Stimulated activated naive CD8-positive, alpha-beta T cell treated with anti-CD3 and anti-CD28 coated beads, Interleukin-15, amount 100 ng/mL, for 72 hours (primary cell): Measurements from ENCODE around the gene HOXC12.
A peak's percentile ranks its signal among the peaks of the same experiment; 100 is the strongest.

Experiments
- ATAC-seq: fragments of 150-1000 bp; cut with Tn5 transposase; 2 replicates; pipeline ENCODE4 v1.10.0; 2021; ENCODE audit warnings: mild to moderate bottlenecking, moderate library complexity
- DNase-seq, 2 donors: peaks; one replicate each; pipeline ENCODE4 v3.0.0; 2021 to 2022
- H3K27ac Mint-ChIP-seq, 2 donors: one replicate each; pipeline ENCODE4 v1.8.0; 2022; ENCODE audit warnings: mild to moderate bottlenecking in 2 of 2, mixed read lengths in 2 of 2, moderate library complexity in 2 of 2
- H3K27me3 Mint-ChIP-seq: one replicate; pipeline ENCODE4 v1.8.0; 2022; ENCODE audit warnings: mixed read lengths
- H3K4me1 Mint-ChIP-seq: one replicate; pipeline ENCODE4 v1.8.0; 2022; ENCODE audit warnings: mild to moderate bottlenecking, mixed read lengths
- H3K4me3 Mint-ChIP-seq, 2 donors: one replicate each; pipeline ENCODE4 v1.8.0; 2022; ENCODE audit warnings: mild to moderate bottlenecking in 2 of 2, mixed read lengths in 2 of 2, moderate library complexity in 1 of 2
- H3K9me3 Mint-ChIP-seq, 2 donors: one replicate each; pipeline ENCODE4 v1.8.0; 2022; ENCODE audit warnings: mixed read lengths in 2 of 2

HOXC12 gene

GRCh38 chr12:53980802-53981496 lies 26.2 kb downstream of the HOXC12 start:
- Mint-ChIP-seq H3K27ac (no peak overlapping the region), H3K4me3 (no peak overlapping the region), H3K4me1 (peaks cover 35% of the 10 kb centered on the region), H3K27me3 (peaks cover 100% of the 10 kb centered on the region), H3K9me3 (no peaks in the 10 kb centered on the region)
- DNase-seq (no peak), ATAC-seq (no peak)

GRCh38 chr12:53981634-53982565 lies 27.2 kb downstream of the HOXC12 start:
- Mint-ChIP-seq H3K9me3 (no peaks in the 10 kb centered on the region), H3K4me1 (peaks cover 43% of the 10 kb centered on the region), H3K4me3 (no peak overlapping the region), H3K27me3 (peaks cover 100% of the 10 kb centered on the region), H3K27ac (no peak overlapping the region)
- DNase-seq (no peak), ATAC-seq (no peak)

GRCh38 chr12:53982648-53983567 lies 28.2 kb downstream of the HOXC12 start:
- H3K4me1 Mint-ChIP-seq = peaks cover 46% of the 10 kb centered on the region
- peak overlapping the region in 1 of 2 donors; percentile 29 for H3K27ac Mint-ChIP-seq
- peaks cover 100% of the 10 kb centered on the region for H3K27me3 Mint-ChIP-seq
- no peak overlapping the region for H3K4me3 Mint-ChIP-seq
- no peak for ATAC-seq
- no peaks in the 10 kb centered on the region for H3K9me3 Mint-ChIP-seq
- no peak for DNase-seq

- H3K4me3 Mint-ChIP-seq = no peak overlapping the region
Measured at GRCh38 chr12:53983568-53983949, 28.9 kb downstream of the HOXC12 start.

GRCh38 chr12:53983950-53984572 lies 29.4 kb downstream of the HOXC12 start:
- H3K4me1 Mint-ChIP-seq = peaks cover 57% of the 10 kb centered on the region
- DNase-seq (no peak), ATAC-seq (no peak)
- no peaks in the 10 kb centered on the region for H3K9me3 Mint-ChIP-seq
- peak overlapping the region in 1 of 2 donors; percentile 29 for H3K27ac Mint-ChIP-seq
- H3K4me3 Mint-ChIP-seq = no peak overlapping the region
- peaks cover 100% of the 10 kb centered on the region for H3K27me3 Mint-ChIP-seq

More at GRCh38 chr12:53983568-53983949, 28.9 kb downstream of the HOXC12 start:
- no peak for DNase-seq
- no peaks in the 10 kb centered on the region for H3K9me3 Mint-ChIP-seq
- peak overlapping the region in 1 of 2 donors; percentile 29 for H3K27ac Mint-ChIP-seq
- peaks cover 52% of the 10 kb centered on the region for H3K4me1 Mint-ChIP-seq
- no peak for ATAC-seq
- H3K27me3 Mint-ChIP-seq = peaks cover 100% of the 10 kb centered on the region

GRCh38 chr12:53984901-53985691 lies 30.4 kb downstream of the HOXC12 start, which contains the start of gene HOXC10:
Gene HOXC10, plus strand, starts transcription at chr12:53985146. Its CDS starts 114 bp downstream, at chr12:53985260.
- Mint-ChIP-seq H3K27me3 (peaks cover 100% of the 10 kb centered on the region), H3K27ac (no peak within 1 kb of the TSS), H3K4me1 (peaks cover 66% of the 10 kb centered on the region), H3K9me3 (no peaks in the 10 kb centered on the region), H3K4me3 (peak within 1 kb of the TSS; percentile 67 to 79)
- DNase-seq = peak; percentile 86 to 89
- ATAC-seq = peak; percentile 75

GRCh38 chr12:53985692-53985993 lies 30.9 kb downstream of the HOXC12 start:
- H3K4me3 Mint-ChIP-seq = peak overlapping the region; percentile 67 to 79
- peaks cover 66% of the 10 kb centered on the region for H3K4me1 Mint-ChIP-seq

GRCh38 chr12:53985994-53986685 lies 31.4 kb downstream of the HOXC12 start:
- Mint-ChIP-seq H3K27me3 (peaks cover 100% of the 10 kb centered on the region), H3K9me3 (no peaks in the 10 kb centered on the region), H3K4me1 (peaks cover 67% of the 10 kb centered on the region), H3K27ac (peak overlapping the region in 1 of 2 donors; percentile 68), H3K4me3 (peak overlapping the region; percentile 67 to 79)
- ATAC-seq (peak; percentile 52), DNase-seq (peak in 1 of 2 donors; percentile 28)

More at GRCh38 chr12:53985692-53985993, 30.9 kb downstream of the HOXC12 start:
- H3K27me3 Mint-ChIP-seq = peaks cover 100% of the 10 kb centered on the region
- no peak overlapping the region for H3K27ac Mint-ChIP-seq
- no peak for DNase-seq
- no peaks in the 10 kb centered on the region for H3K9me3 Mint-ChIP-seq
- no peak for ATAC-seq

- no peaks in the 10 kb centered on the region for H3K9me3 Mint-ChIP-seq
- peaks cover 100% of the 10 kb centered on the region for H3K27me3 Mint-ChIP-seq
- no peak overlapping the region for H3K27ac Mint-ChIP-seq
- peaks cover 71% of the 10 kb centered on the region for H3K4me1 Mint-ChIP-seq
- DNase-seq (no peak), ATAC-seq (no peak)
- H3K4me3 Mint-ChIP-seq = no peak overlapping the region
Measured at GRCh38 chr12:53986686-53987483, 32.2 kb downstream of the HOXC12 start.

- peaks cover 79% of the 10 kb centered on the region for H3K4me1 Mint-ChIP-seq
- ATAC-seq (no peak), DNase-seq (no peak)
- H3K9me3 Mint-ChIP-seq = no peaks in the 10 kb centered on the region
- no peak overlapping the region for H3K4me3 Mint-ChIP-seq
- H3K27me3 Mint-ChIP-seq = peaks cover 100% of the 10 kb centered on the region
- H3K27ac Mint-ChIP-seq = no peak overlapping the region
Measured at GRCh38 chr12:53987787-53988230, 33.1 kb downstream of the HOXC12 start.

- Mint-ChIP-seq H3K27me3 (peaks cover 100% of the 10 kb centered on the region), H3K4me3 (peak overlapping the region in 1 of 2 donors; percentile 24), H3K9me3 (no peaks in the 10 kb centered on the region), H3K4me1 (peaks cover 79% of the 10 kb centered on the region), H3K27ac (no peak overlapping the region)
- ATAC-seq (no peak), DNase-seq (no peak)
Measured at GRCh38 chr12:53988541-53989226, 34.0 kb downstream of the HOXC12 start.

- Mint-ChIP-seq H3K4me3 (peak overlapping the region; percentile 24 to 46), H3K9me3 (no peaks in the 10 kb centered on the region), H3K27ac (no peak overlapping the region), H3K4me1 (peaks cover 83% of the 10 kb centered on the region), H3K27me3 (peaks cover 100% of the 10 kb centered on the region)
- DNase-seq (peak in 1 of 2 donors; percentile 35), ATAC-seq (peak; percentile 41)
Measured at GRCh38 chr12:53989227-53990113, 34.8 kb downstream of the HOXC12 start.
